Naive thymus-derived CD8-positive, alpha-beta T cell (primary cell): ENCODE data around the gene GSK3B. TPM values are rescaled to one million over a fixed set of nuclear protein-coding genes. Genes with fewer than 3 reads are reported as not detected.
A peak's percentile ranks its signal among the peaks of the same experiment; 100 is the strongest.

Experiments
- ATAC-seq, 2 donors: fragments of 150-1000 bp; cut with Tn5 transposase in 1 of 2; sonication (Bioruptor Pico), chemical (Tn5 transposase) in 1 of 2; 1 replicate in 1 of 2; 2 replicates in 1 of 2; pipeline ENCODE4 v1.10.0; 2021; ENCODE audit warnings: mild to moderate bottlenecking in 2 of 2, moderate library complexity in 2 of 2
- POLR2A ChIA-PET: fragments of 350-600 bp; sonication (Branson Sonifier 250); formaldehyde crosslinking; loops from one replicate; lab custom pipeline; 2021; ENCODE audit warnings: antibody characterized with exemption; lab: Charles Lee
- DNase-seq, 10 donors: peaks; one replicate each; pipeline versions ENCODE4 v3.0.0 to v3.0.0-alpha.2; 2020 to 2022
- H3K27ac Mint-ChIP-seq, 10 donors: one replicate each; pipeline ENCODE4 v1.8.0; 2020 to 2022; ENCODE audit warnings: mild to moderate bottlenecking in 10 of 10, mixed read lengths in 10 of 10, moderate library complexity in 4 of 10, inconsistent platforms in 1 of 10
- H3K27me3 Mint-ChIP-seq, 5 donors: one replicate each; pipeline ENCODE4 v1.8.0; 2021 to 2022; ENCODE audit warnings: mixed read lengths in 5 of 5
- H3K36me3 Mint-ChIP-seq, 3 donors: one replicate each; pipeline ENCODE4 v1.8.0; 2020 to 2022; ENCODE audit warnings: mixed read lengths in 3 of 3, mild to moderate bottlenecking in 2 of 3, inconsistent platforms in 1 of 3
- H3K4me1 Mint-ChIP-seq, 4 donors: one replicate each; pipeline ENCODE4 v1.8.0; 2021 to 2022; ENCODE audit warnings: mixed read lengths in 4 of 4
- H3K4me3 Mint-ChIP-seq, 10 donors: one replicate each; pipeline ENCODE4 v1.8.0; 2020 to 2022; ENCODE audit warnings: mild to moderate bottlenecking in 10 of 10, mixed read lengths in 10 of 10, moderate library complexity in 6 of 10, inconsistent platforms in 1 of 10
- H3K9me3 Mint-ChIP-seq, 9 donors: one replicate each; pipeline ENCODE4 v1.8.0; 2020 to 2022; ENCODE audit warnings: mixed read lengths in 9 of 9, mild to moderate bottlenecking in 3 of 9, inconsistent platforms in 1 of 9, moderate library complexity in 1 of 9
- polyA plus RNA-seq, 3 donors: library from polyadenylated mRNA; unstranded; fragments of 300-500 nt; fragmentation: Illumina TruSeq; gene quantifications; one replicate each; pipeline ENCODE4 v1.2.3, GENCODE V29; 2021
- total RNA-seq, 8 experiments: library from RNA in 2 of 8; stranded (reverse) in 2 of 8; gene quantifications; one replicate each; pipeline ENCODE4 v1.2.3 and lab custom pipeline; 2021 to 2026

The GSK3B gene
- total and polyA plus RNA-seq, 5 experiments from 2014 or later: 12.7 to 38.5 (median 14.1) TPM

- POLR2A ChIA-PET: interaction anchor here (0.7 to 4.0 kb wide), 13 partner anchors 10 to 1452 kb away, joined by 3 to 52 read pairs (median 4); partner anchors contain the start of genes LRRC58, NDUFB4, POLQ and TIMMDC1
- H3K27me3 Mint-ChIP-seq: peaks cover 0 to 5% (median 0%) of the 10 kb centered on the region in 5 donors
- no peak overlapping the region for H3K27ac Mint-ChIP-seq
- H3K4me1 Mint-ChIP-seq: peaks cover 18 to 32% (median 29%) of the 10 kb centered on the region in 4 donors
- ATAC-seq (no peak), DNase-seq (peak in 4 of 10 donors; percentile 9 to 28 (median 21))
- H3K36me3 Mint-ChIP-seq: peaks cover 0 to 5% (median 4%) of the 10 kb centered on the region in 3 donors
- H3K9me3 Mint-ChIP-seq: no peaks in the 10 kb centered on the region
- no peak overlapping the region for H3K4me3 Mint-ChIP-seq
Measured at GRCh38 chr3:120093119-120093910, 932 bp downstream of the GSK3B start.

DNA sequence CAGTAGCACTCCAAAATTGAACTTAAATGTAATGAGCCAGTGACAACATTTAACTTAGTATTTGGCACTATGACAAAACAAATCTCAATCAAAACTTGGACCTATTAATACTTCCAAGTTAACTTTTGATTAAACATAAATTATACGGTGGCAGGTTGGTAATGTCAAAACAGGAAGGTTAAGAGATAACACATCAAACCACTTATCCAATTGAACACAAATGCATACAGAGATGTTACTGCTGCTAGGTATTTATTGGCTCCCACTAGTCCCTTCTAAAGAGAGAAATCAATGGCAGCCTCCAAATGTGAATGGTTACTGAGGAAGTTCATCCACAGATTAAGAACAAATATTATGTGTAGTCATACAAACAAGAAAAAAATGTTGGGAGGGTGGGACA lies 1.8 kb downstream of the GSK3B start:
- Mint-ChIP-seq H3K36me3 (peaks cover 0 to 5% (median 4%) of the 10 kb centered on the region in 3 donors), H3K27ac (no peak overlapping the region), H3K4me1 (peaks cover 18 to 34% (median 33%) of the 10 kb centered on the region in 4 donors), H3K27me3 (peaks cover 0 to 5% (median 0%) of the 10 kb centered on the region in 5 donors), H3K4me3 (no peak overlapping the region), H3K9me3 (no peaks in the 10 kb centered on the region)
- DNase-seq: no peak
- POLR2A ChIA-PET: no interaction called here
- no peak for ATAC-seq

DNA sequence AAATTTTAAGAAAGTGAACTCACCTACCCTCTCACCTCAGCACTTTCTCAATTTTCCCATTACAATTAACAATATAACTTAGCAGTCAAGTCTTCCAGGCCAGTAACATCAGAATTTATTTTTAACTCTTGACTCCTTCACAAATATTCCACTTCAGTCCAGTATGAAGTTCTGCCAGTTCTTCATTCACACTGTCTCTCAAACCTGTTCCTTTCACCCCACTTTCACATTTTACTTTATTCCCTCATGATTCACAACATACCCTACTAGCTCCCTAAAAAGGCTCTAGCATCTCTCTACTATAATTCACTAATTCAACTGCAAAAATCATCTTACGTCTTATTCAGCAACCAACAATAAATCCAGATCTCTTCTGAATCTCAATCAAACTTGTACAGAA lies 3.8 kb downstream of the GSK3B start:
- POLR2A ChIA-PET: no interaction called here
- H3K27ac Mint-ChIP-seq: no peak overlapping the region
- H3K27me3 Mint-ChIP-seq: peaks cover 0 to 5% (median 0%) of the 10 kb centered on the region in 5 donors

DNA sequence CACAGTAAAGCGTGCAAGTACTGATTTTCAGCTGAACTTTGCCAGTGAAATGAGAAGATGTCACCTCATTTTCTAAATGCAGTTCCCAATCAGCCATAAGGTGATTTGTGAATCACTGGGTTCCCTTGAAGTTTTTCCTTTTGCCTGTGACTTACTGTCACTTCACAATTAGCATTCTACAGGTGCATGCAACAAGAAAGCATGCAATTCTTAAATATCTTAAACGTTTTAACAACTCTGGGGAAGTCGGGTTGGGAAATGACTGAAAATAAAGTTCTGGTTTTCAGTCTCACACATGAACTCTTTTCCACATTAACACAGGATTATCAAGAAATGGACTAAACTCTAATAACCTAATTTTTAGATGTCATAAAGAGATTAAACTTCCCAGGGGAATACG lies 5.2 kb downstream of the GSK3B start:
- peak overlapping the region in 1 of 10 donors; percentile 40 for H3K27ac Mint-ChIP-seq
- ATAC-seq (no peak), DNase-seq (no peak)
- POLR2A ChIA-PET: no interaction called here
- peak overlapping the region in 8 of 10 donors; percentile 6 to 63 (median 44) for H3K4me3 Mint-ChIP-seq
- H3K4me1 Mint-ChIP-seq: peaks cover 15 to 38% (median 30%) of the 10 kb centered on the region in 4 donors
- peaks cover 0 to 8% (median 5%) of the 10 kb centered on the region in 3 donors for H3K36me3 Mint-ChIP-seq
- H3K9me3 Mint-ChIP-seq: no peaks in the 10 kb centered on the region
- no peaks in the 10 kb centered on the region for H3K27me3 Mint-ChIP-seq

More for the DNA sequence above, 3.8 kb downstream of the GSK3B start:
- no peak for DNase-seq
- Mint-ChIP-seq H3K4me3 (no peak overlapping the region), H3K36me3 (peaks cover 0 to 8% (median 5%) of the 10 kb centered on the region in 3 donors), H3K9me3 (no peaks in the 10 kb centered on the region), H3K4me1 (peaks cover 13 to 35% (median 29%) of the 10 kb centered on the region in 4 donors)
- ATAC-seq: no peak

DNA sequence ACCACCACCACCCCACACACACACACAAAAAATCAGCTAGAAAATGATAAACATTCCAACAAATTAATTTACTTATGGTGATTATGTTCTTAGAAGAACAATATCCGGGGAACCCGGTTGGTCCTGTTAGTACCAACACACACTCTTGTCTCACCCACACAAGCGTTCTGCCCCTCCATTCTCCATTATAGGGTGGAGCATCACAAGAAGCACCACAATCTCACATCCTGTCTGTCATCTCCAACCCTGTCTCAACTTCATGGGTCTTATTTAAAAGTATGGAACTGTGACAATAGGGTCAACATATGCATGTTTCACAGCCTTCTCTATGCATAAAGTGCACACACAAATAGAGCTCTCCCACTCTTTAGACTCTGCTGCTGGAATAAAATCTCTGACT lies 5.6 kb downstream of the GSK3B start:
- H3K4me3 Mint-ChIP-seq: peak overlapping the region in 9 of 10 donors; percentile 6 to 63 (median 37)
- H3K36me3 Mint-ChIP-seq: peaks cover 0 to 8% (median 5%) of the 10 kb centered on the region in 3 donors
- peaks cover 17 to 41% (median 34%) of the 10 kb centered on the region in 4 donors for H3K4me1 Mint-ChIP-seq
- DNase-seq (no peak), ATAC-seq (peak; percentile 39 to 48)
- H3K27ac Mint-ChIP-seq: peak overlapping the region in 4 of 10 donors; percentile 6 to 40 (median 31)
- no peaks in the 10 kb centered on the region for H3K9me3 Mint-ChIP-seq
- POLR2A ChIA-PET: no interaction called here
- no peaks in the 10 kb centered on the region for H3K27me3 Mint-ChIP-seq

DNA sequence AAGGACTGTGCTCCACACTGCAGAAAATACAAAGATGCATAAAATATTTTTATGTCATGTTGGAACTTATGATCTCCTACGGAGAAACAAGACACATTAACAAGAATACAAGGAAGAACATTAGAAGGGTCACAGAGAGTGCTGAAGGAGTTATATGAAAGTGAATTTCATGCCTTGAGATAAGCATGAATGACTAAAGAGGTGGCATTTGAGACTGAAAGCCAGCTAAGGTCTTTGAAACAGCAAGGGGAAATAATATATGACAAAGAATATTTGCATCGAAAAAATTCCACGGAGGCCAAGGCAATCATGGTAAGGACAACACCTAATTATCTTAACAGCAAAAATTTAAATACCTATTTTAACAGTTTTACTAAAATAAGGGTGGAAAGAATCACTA lies 12.5 kb downstream of the GSK3B start:
- POLR2A ChIA-PET: interaction anchor here (0.8 kb wide), 1 partner anchor 12 kb away, joined by 4 read pairs; the partner anchor contains the start of gene GSK3B
- peaks cover 4 to 11% (median 8%) of the 10 kb centered on the region in 3 donors for H3K36me3 Mint-ChIP-seq
- H3K27me3 Mint-ChIP-seq: no peaks in the 10 kb centered on the region
- H3K4me1 Mint-ChIP-seq: peaks cover 37 to 74% (median 71%) of the 10 kb centered on the region in 4 donors
- DNase-seq (no peak), ATAC-seq (no peak)
- peak overlapping the region in 2 of 10 donors; percentile 4 to 34 for H3K4me3 Mint-ChIP-seq
- no peaks in the 10 kb centered on the region for H3K9me3 Mint-ChIP-seq
- H3K27ac Mint-ChIP-seq: peak overlapping the region in 2 of 10 donors; percentile 4 to 67

DNA sequence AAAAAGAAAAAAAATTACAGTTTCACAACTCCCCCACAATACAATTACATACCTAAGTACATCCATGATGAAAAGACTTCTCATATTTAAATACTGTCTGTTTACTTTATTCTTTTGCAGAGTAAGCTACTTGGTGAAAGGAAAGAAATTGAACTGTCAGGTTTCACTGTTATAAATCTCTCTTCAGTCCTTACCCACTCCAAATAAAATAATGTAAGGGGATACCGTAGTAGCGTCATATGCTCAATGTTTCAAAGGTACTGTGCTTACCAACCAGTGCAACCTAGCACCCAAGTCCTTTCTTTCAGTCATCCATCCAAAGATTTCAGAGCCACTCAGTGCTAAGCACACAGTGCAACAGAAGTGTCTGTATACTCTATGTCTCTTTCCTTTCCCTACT lies 13.4 kb downstream of the GSK3B start:
- Mint-ChIP-seq H3K27me3 (no peaks in the 10 kb centered on the region), H3K4me1 (peaks cover 39 to 71% (median 69%) of the 10 kb centered on the region in 4 donors), H3K4me3 (no peak overlapping the region), H3K9me3 (peaks cover 0 to 2% (median 0%) of the 10 kb centered on the region in 9 donors), H3K36me3 (peaks cover 4 to 14% (median 9%) of the 10 kb centered on the region in 3 donors), H3K27ac (peak overlapping the region in 3 of 10 donors; percentile 1 to 66 (median 30))
- ATAC-seq: no peak
- DNase-seq: no peak
- POLR2A ChIA-PET: no interaction called here

- peaks cover 4 to 17% (median 16%) of the 10 kb centered on the region in 3 donors for H3K36me3 Mint-ChIP-seq
- DNase-seq (no peak), ATAC-seq (no peak)
- peaks cover 40 to 86% (median 80%) of the 10 kb centered on the region in 4 donors for H3K4me1 Mint-ChIP-seq
- peak overlapping the region in 4 of 10 donors; percentile 26 to 97 (median 52) for H3K27ac Mint-ChIP-seq
- POLR2A ChIA-PET: interaction anchor here (1.2 kb wide), 1 partner anchor 17 kb away, joined by 3 read pairs; the partner anchor contains the start of gene GSK3B
- H3K9me3 Mint-ChIP-seq: peaks cover 0 to 2% (median 0%) of the 10 kb centered on the region in 9 donors
- no peaks in the 10 kb centered on the region for H3K27me3 Mint-ChIP-seq
- H3K4me3 Mint-ChIP-seq: no peak overlapping the region
Measured at GRCh38 chr3:120077731-120078130, 16.5 kb downstream of the GSK3B start.

GRCh38 chr3:120072867-120073525 lies 21.3 kb downstream of the GSK3B start:
- H3K4me1 Mint-ChIP-seq: peaks cover 30 to 73% (median 69%) of the 10 kb centered on the region in 4 donors
- no peak overlapping the region for H3K4me3 Mint-ChIP-seq
- H3K27me3 Mint-ChIP-seq: no peaks in the 10 kb centered on the region
- peaks cover 0 to 2% (median 0%) of the 10 kb centered on the region in 9 donors for H3K9me3 Mint-ChIP-seq
- peaks cover 4 to 19% (median 17%) of the 10 kb centered on the region in 3 donors for H3K36me3 Mint-ChIP-seq
- peak overlapping the region in 2 of 10 donors; percentile 16 to 67 for H3K27ac Mint-ChIP-seq
- POLR2A ChIA-PET: interaction anchor here (0.7 kb wide), 2 partner anchors 21 to 390 kb away, joined by 4 to 5 read pairs; partner anchors contain the start of gene GSK3B
- ATAC-seq: peak in 1 of 2 donors; percentile 37
- DNase-seq: no peak

DNA sequence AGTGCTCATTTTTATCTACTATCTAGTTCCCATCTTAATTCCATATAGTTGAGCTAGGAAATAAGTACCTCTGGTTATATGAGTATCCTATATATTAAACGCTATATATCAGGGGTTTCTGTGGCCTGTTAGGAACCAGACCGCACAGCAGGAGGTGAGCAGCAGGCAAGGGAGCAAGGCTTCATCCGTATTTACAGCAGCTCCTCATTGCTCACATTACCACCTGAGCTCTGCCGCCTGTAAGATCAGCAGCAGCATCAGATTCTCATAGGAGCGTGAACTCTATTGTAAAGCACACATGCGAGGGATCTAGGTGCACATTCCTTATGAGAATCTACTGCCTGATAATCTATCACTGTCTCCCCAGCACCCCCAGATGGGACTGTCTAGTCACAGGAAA lies 23.0 kb downstream of the GSK3B start:
- POLR2A ChIA-PET: interaction anchor here (1.9 kb wide), 1 partner anchor 24 kb away, joined by 4 read pairs; no protein-coding TSS in a partner anchor
- peaks cover 1 to 24% (median 22%) of the 10 kb centered on the region in 3 donors for H3K36me3 Mint-ChIP-seq
- peaks cover 0 to 2% (median 0%) of the 10 kb centered on the region in 9 donors for H3K9me3 Mint-ChIP-seq
- H3K4me3 Mint-ChIP-seq: peak overlapping the region in 1 of 10 donors; percentile 42
- H3K4me1 Mint-ChIP-seq: peaks cover 28 to 78% (median 73%) of the 10 kb centered on the region in 4 donors
- DNase-seq: no peak
- no peaks in the 10 kb centered on the region for H3K27me3 Mint-ChIP-seq
- no peak for ATAC-seq
- H3K27ac Mint-ChIP-seq: peak overlapping the region in 4 of 10 donors; percentile 12 to 69 (median 38)

GRCh38 chr3:120070263-120070981 lies 23.8 kb downstream of the GSK3B start:
- POLR2A ChIA-PET: interaction anchor here (1.9 kb wide), 1 partner anchor 25 kb away, joined by 4 read pairs; no protein-coding TSS in a partner anchor

More at GRCh38 chr3:120070263-120070981, 23.8 kb downstream of the GSK3B start:
- no peaks in the 10 kb centered on the region for H3K27me3 Mint-ChIP-seq
- DNase-seq (no peak), ATAC-seq (no peak)
- peaks cover 9 to 25% (median 21%) of the 10 kb centered on the region in 3 donors for H3K36me3 Mint-ChIP-seq
- no peak overlapping the region for H3K4me3 Mint-ChIP-seq
- H3K9me3 Mint-ChIP-seq: peaks cover 0 to 7% (median 0%) of the 10 kb centered on the region in 9 donors
- H3K27ac Mint-ChIP-seq: peak overlapping the region in 3 of 10 donors; percentile 12 to 51 (median 25)
- H3K4me1 Mint-ChIP-seq: peaks cover 22 to 78% (median 72%) of the 10 kb centered on the region in 4 donors
